Endothelial cell of umbilical vein (primary cell): ENCODE results near the gene C8G. TPM values are rescaled to one million over a fixed set of nuclear protein-coding genes. Genes with fewer than 3 reads are reported as not detected.

Source experiments
- BruUV-seq: library from RNA; stranded (reverse); fragments of 400-500 nt; replicated peaks from 2 replicates; lab custom pipeline; 2021; lab: Mats Ljungman, UMichigan
- CTCF ChIA-PET: fragments of 300-600, 350-600 bp; sonication (Branson Sonifier 250); formaldehyde crosslinking; loops from one replicate; lab custom pipeline; 2021; ENCODE audit warnings: antibody characterized with exemption, inconsistent platforms; lab: Charles Lee
- POLR2A ChIA-PET: fragments of 300-600, 350-600 bp; sonication (Branson Sonifier 250); formaldehyde crosslinking; loops from one replicate; lab custom pipeline; 2021; ENCODE audit warnings: antibody characterized with exemption, inconsistent platforms; lab: Charles Lee
- DNase-seq: peaks from one replicate; pipeline ENCODE4 v3.0.0-alpha.2; 2011; ENCODE audit warnings: low read depth, low spot score
- FAIRE-seq: peaks from 2 replicates; lab custom pipeline; 2011; peaks lifted over from hg19 to GRCh38; lab: Jason Lieb, UNC
- H2AFZ ChIP-seq: 2 replicates; pipeline ENCODE4 v1.6.0; 2012; ENCODE audit warnings: low read depth, low read length, control low read depth, inconsistent platforms
- H3K27ac ChIP-seq: 2 replicates; pipeline ENCODE4 v1.5.1; 2011; ENCODE audit warnings: low read depth, mild to moderate bottlenecking, control low read depth, low read length, moderate library complexity; ENCODE audit not compliant: insufficient read depth
- H3K27me3 ChIP-seq, 2 experiments: 2 replicates each; pipeline versions ENCODE4 v1.6.0 to v1.6.1; 2011; ENCODE audit warnings: low read length in 2 of 2, mixed read lengths in 1 of 2; ENCODE audit not compliant: control insufficient read depth in 2 of 2, insufficient read depth in 2 of 2
- H3K36me3 ChIP-seq, 2 experiments: 2 replicates in 1 of 2; 3 replicates in 1 of 2; pipeline ENCODE4 v1.5.1; 2011; ENCODE audit warnings: low read length in 2 of 2, mild to moderate bottlenecking in 1 of 2, moderate library complexity in 1 of 2; ENCODE audit not compliant: control insufficient read depth in 2 of 2, insufficient read depth in 2 of 2; ENCODE audit errors: extremely low read depth in 1 of 2
- H3K4me1 ChIP-seq: 3 replicates; pipeline ENCODE4 v1.5.1; 2011; ENCODE audit warnings: mild to moderate bottlenecking, low read length; ENCODE audit not compliant: control insufficient read depth, insufficient read depth; ENCODE audit errors: extremely low read depth
- H3K4me2 ChIP-seq: 2 replicates; pipeline ENCODE4 v1.6.1; 2011; ENCODE audit warnings: low read length, control low read depth, mixed read lengths; ENCODE audit not compliant: insufficient read depth
- H3K4me3 ChIP-seq, 3 experiments: fragments of 200-600 bp in 1 of 3; sonication (generic), shearing (Covaris generic) in 1 of 3; replicated peaks in 1 of 3; 2 replicates each; pipeline ENCODE4 v1.5.1; 2011 to 2016; ENCODE audit warnings: control low read depth in 3 of 3, low read length in 3 of 3, mild to moderate bottlenecking in 2 of 3, inconsistent platforms in 1 of 3, low read depth in 1 of 3, moderate library complexity in 1 of 3; ENCODE audit not compliant: insufficient read depth in 1 of 3
- H3K79me2 ChIP-seq: 2 replicates; pipeline ENCODE4 v1.6.0; 2012; ENCODE audit warnings: low read length, inconsistent platforms; ENCODE audit not compliant: control insufficient read depth, insufficient read depth
- H3K9ac ChIP-seq: replicated peaks from 2 replicates; pipeline ENCODE3; 2011; ENCODE audit warnings: low read length, control low read depth; ENCODE audit not compliant: insufficient read depth; ENCODE audit errors: extremely low read depth
- H3K9me1 ChIP-seq: replicated peaks from 3 replicates; pipeline ENCODE4 v1.6.0; 2011; ENCODE audit warnings: mild to moderate bottlenecking, low read length; ENCODE audit not compliant: control insufficient read depth, insufficient read depth; ENCODE audit errors: extremely low read depth
- H3K9me3 ChIP-seq: replicated peaks from 2 replicates; pipeline ENCODE4 v1.5.1; 2012; ENCODE audit warnings: low read length, inconsistent platforms; ENCODE audit not compliant: control insufficient read depth, insufficient read depth
- H4K20me1 ChIP-seq: replicated peaks from 2 replicates; pipeline ENCODE3; 2011; ENCODE audit warnings: mild to moderate bottlenecking, low read length; ENCODE audit not compliant: control insufficient read depth, insufficient read depth; ENCODE audit errors: extremely low read depth
- EZH2 ChIP-seq: IDR thresholded peaks from 2 replicates; pipeline ENCODE4 v1.6.1; 2012; ENCODE audit warnings: borderline replicate concordance, low read depth, mild to moderate bottlenecking, moderate library complexity, low read length, inconsistent platforms; ENCODE audit not compliant: severe bottlenecking
- FOS ChIP-seq: IDR thresholded peaks from 2 replicates; pipeline ENCODE4 v1.6.1; 2011; ENCODE audit warnings: mild to moderate bottlenecking, low read length, moderate library complexity, borderline replicate concordance; ENCODE audit not compliant: insufficient read depth
- GATA2 ChIP-seq: IDR thresholded peaks from 2 replicates; pipeline ENCODE4 v1.7.0; 2011; ENCODE audit warnings: low read depth, mild to moderate bottlenecking, moderate library complexity, mixed read lengths, low read length; ENCODE audit not compliant: insufficient read length, insufficient read depth
- JUN ChIP-seq: IDR thresholded peaks from 2 replicates; pipeline ENCODE4 v1.6.1; 2011; ENCODE audit warnings: borderline replicate concordance, low read depth; ENCODE audit not compliant: insufficient read length, insufficient read depth
- MYC ChIP-seq: IDR thresholded peaks from one replicate; pipeline ENCODE4 v1.6.1; 2011; ENCODE audit warnings: mild to moderate bottlenecking, low read depth, low read length
- POLR2A ChIP-seq: IDR thresholded peaks from 2 replicates; pipeline ENCODE4 v1.6.1; 2012; ENCODE audit warnings: low read depth, mild to moderate bottlenecking, control low read depth, low read length
- POLR2AphosphoS5 ChIP-seq: IDR thresholded peaks from 2 replicates; pipeline ENCODE4 v1.6.1; 2012; ENCODE audit warnings: low read depth, mild to moderate bottlenecking, control low read depth, low read length, moderate library complexity; ENCODE audit not compliant: insufficient read depth
- dilution Hi-C: fragments of 300-500 bp; cut with MboI; formaldehyde crosslinking; loops from one replicate; pipeline ENCODE4 v1.15.0; 2019; ENCODE audit warnings: low sequenced_read_pairs; ENCODE audit not compliant: extremely low pct_ligation_motif_present
- intact Hi-C: fragments of 100-400 bp; cut with micrococcal nuclease; formaldehyde crosslinking; loops from one replicate; pipeline ENCODE4 v1.10.0; 2022
- polyA plus RNA-seq, 4 experiments: library from polyadenylated mRNA; depleted of rRNA in 3 of 4; stranded (reverse) in 3 of 4; unstranded in 1 of 4; fragments of >200 nt; gene quantifications; 2 replicates each; pipeline versions ENCODE4 v1.2.1 to v1.2.3, GENCODE V29; 2011 to 2012; ENCODE audit warnings: missing spikeins in 1 of 4
- total RNA-seq: library from RNA; stranded (reverse); gene quantifications from 2 replicates; pipeline ENCODE4 v1.2.3, GENCODE V29; 2021
- TF ChIP-seq, protein P1 (sequence below): IDR thresholded peaks from 2 replicates; pipeline ENCODE4 v1.6.1; 2011; ENCODE audit not compliant: insufficient read depth, insufficient read length
- TF ChIP-seq, protein P2 (sequence below), 2 donors: IDR thresholded peaks; 1 replicate in 1 of 2; 2 replicates in 1 of 2; pipeline ENCODE4 v1.5.1; 2011; ENCODE audit warnings: low read length in 2 of 2, mild to moderate bottlenecking in 2 of 2, moderate library complexity in 2 of 2, control low read depth in 1 of 2, inconsistent platforms in 1 of 2, low read depth in 1 of 2; ENCODE audit not compliant: insufficient read depth in 1 of 2; ENCODE audit errors: extremely low read depth in 1 of 2

The C8G gene
- total and polyA plus RNA-seq, 2 donors (not counting 3 experiments of a cell fraction or from before 2014, with no cell fraction given) = 0.47 to 1.9 TPM

DNA sequence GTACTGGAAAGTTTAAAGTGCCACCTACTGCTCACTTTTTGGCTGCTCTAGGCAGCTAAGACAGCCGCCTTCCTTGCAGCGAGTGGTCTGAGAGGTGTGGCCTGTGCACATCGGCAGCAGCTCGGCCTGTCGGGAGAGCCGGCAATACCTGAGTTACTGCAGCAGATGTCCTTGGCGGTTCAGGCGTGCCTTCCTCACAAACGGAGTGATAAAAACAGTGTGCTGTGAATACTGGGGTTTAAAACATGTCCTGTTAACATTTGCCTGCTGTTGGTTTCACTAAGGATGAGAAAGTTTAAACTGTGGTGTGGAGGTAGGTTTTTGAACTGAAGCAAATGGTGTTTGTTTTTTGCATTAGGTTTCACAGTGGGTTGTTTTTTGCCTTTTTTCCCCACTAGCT is 45.8 kb upstream of the C8G start:
- intact Hi-C loops = no loop called here
- no peaks in the 10 kb centered on the region for H4K20me1 ChIP-seq
- no peaks in the 10 kb centered on the region for H3K9me1 ChIP-seq
- H3K4me2 ChIP-seq = no peak overlapping the region
- H3K4me3 ChIP-seq = no peak overlapping the region
- no peaks in the 10 kb centered on the region for H3K9me3 ChIP-seq
- FAIRE-seq (no peak), DNase-seq (no peak)
- peaks cover 14% of the 10 kb centered on the region for H3K4me1 ChIP-seq
- H3K9ac ChIP-seq = no peak overlapping the region
- H3K79me2 ChIP-seq = peaks cover 24% of the 10 kb centered on the region
- TF ChIP-seq, protein P1, sequence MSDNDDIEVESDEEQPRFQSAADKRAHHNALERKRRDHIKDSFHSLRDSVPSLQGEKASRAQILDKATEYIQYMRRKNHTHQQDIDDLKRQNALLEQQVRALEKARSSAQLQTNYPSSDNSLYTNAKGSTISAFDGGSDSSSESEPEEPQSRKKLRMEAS = no peak
- no peak for TF ChIP-seq EZH2
- no peak for TF ChIP-seq MYC
- TF ChIP-seq POLR2AphosphoS5 = no peak
- TF ChIP-seq POLR2A = no peak
- TF ChIP-seq, protein P2, sequence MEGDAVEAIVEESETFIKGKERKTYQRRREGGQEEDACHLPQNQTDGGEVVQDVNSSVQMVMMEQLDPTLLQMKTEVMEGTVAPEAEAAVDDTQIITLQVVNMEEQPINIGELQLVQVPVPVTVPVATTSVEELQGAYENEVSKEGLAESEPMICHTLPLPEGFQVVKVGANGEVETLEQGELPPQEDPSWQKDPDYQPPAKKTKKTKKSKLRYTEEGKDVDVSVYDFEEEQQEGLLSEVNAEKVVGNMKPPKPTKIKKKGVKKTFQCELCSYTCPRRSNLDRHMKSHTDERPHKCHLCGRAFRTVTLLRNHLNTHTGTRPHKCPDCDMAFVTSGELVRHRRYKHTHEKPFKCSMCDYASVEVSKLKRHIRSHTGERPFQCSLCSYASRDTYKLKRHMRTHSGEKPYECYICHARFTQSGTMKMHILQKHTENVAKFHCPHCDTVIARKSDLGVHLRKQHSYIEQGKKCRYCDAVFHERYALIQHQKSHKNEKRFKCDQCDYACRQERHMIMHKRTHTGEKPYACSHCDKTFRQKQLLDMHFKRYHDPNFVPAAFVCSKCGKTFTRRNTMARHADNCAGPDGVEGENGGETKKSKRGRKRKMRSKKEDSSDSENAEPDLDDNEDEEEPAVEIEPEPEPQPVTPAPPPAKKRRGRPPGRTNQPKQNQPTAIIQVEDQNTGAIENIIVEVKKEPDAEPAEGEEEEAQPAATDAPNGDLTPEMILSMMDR (IDR thresholded peaks at IDR 0.05; ENCODE audit: extremely low read depth in 1 of 2, insufficient read depth in 1 of 2, low read depth in 1 of 2, low read length in 2 of 2) = no peak
- no peak for TF ChIP-seq FOS
- TF ChIP-seq JUN = no peak
- TF ChIP-seq GATA2 = no peak
- H3K36me3 ChIP-seq = peaks cover 2 to 13% of the 10 kb centered on the region in 2 experiments
- BruUV-seq = no TSS peak
- dilution Hi-C loops = no loop called here
- ChIA-PET CTCF (no interaction called here), POLR2A (no interaction called here)
- H3K27me3 ChIP-seq = no peaks in the 10 kb centered on the region
- no peak overlapping the region for H2AFZ ChIP-seq
- no peak overlapping the region for H3K27ac ChIP-seq
